Activated CD8-positive, alpha-beta memory T cell treated with anti-CD3 and anti-CD28 coated beads for 36 hours (primary cell): Measurements from ENCODE around the gene SLC6A19. TPM values are rescaled to one million over a fixed set of nuclear protein-coding genes. Genes with fewer than 3 reads are reported as not detected.

Experiments used
- CTCF ChIA-PET: fragments of 350-600 bp; sonication (Branson Sonifier 250); formaldehyde crosslinking; loops from one replicate; lab custom pipeline; 2021; ENCODE audit warnings: antibody characterized with exemption; lab: Charles Lee
- POLR2A ChIA-PET: fragments of 350-600 bp; sonication (Branson Sonifier 250); formaldehyde crosslinking; loops from one replicate; lab custom pipeline; 2021; ENCODE audit warnings: antibody characterized with exemption; lab: Charles Lee
- total RNA-seq, 2 experiments: library from RNA; stranded (reverse); gene quantifications; one replicate each; pipeline ENCODE4 v1.2.3, GENCODE V29; 2021

Gene SLC6A19
- total RNA-seq, 2 experiments from 2014 or later: not detected

DNA sequence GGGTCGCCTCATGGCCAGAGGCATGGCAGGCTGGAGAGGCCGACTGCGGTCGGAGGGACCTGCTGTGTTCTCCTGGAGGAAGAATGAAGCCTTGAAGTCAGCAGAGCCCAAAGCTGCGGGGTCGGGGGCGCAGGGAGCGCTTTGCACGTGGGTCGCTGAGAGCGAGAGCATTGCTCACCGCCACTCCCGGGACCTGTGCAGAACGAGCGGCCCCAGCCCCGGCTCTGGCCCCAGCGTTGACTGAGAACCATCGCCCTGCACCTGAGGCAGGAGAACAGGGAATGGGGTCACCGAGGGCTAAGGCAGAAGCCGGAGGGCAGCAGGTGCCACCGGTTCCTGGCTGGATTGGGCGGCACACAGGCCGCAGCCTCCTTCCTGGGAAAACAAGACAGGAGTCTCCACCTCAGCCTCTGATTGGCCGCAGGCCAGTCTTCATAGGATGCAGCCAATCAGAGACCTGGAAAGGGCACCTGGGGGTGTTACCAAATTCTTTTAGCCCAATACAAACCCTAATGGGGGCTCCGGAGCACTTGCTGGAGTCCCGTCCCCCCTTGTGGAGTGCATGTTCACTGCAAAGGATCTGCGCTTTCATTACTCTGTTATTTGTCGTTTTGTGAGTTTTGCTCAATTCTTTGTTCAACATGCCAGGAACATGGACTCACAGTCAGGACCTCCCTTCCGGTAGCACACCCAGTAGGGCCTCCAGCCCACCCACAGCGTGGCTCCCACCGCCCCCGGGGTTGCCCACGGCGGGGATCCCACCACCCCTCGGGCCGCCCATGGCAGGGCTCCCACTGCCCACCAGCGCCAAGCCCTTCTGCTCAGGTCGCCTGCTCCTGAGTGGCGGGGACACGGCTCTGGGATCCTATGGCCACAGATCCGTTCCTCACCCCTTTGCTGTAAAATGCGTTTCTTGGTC, 24.7 kb upstream of the SLC6A19 start:
- POLR2A ChIA-PET: no interaction called here
- CTCF ChIA-PET: no interaction called here

DNA sequence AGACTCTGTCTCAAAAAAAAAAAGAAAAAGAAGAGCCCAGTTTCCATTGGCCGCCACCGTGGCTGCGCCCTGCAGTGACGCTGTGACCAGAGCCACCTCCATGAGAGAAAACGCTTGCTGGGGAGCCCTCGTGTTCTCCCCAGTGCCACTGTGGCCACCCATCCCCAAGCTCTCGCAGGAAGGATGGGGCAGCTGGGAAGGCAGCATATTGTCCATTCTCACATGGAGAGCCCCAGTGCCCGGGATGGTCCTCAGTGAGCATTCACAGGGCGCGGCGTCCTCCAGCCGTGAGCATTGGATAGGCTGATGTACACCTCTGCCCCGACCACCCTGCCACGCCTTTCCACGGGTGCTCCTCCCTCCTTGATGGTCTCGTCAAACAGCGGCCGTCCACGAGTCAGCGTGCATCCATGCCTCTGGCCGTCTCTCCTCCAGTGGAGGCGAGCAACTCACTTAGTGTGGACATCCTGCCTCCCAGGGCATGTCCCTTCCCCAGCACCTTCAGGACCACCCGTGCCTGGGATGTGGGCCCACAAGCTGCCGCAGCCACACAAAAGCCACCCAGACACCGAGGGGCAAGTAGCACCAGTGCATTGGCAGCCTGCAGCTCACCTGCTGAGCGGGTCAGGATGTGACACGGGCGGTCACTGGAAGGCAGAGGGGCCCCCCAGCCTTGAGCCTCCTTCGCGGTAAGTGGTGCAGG, 23.4 kb upstream of the SLC6A19 start:
- POLR2A ChIA-PET: no interaction called here
- CTCF ChIA-PET: no interaction called here

DNA sequence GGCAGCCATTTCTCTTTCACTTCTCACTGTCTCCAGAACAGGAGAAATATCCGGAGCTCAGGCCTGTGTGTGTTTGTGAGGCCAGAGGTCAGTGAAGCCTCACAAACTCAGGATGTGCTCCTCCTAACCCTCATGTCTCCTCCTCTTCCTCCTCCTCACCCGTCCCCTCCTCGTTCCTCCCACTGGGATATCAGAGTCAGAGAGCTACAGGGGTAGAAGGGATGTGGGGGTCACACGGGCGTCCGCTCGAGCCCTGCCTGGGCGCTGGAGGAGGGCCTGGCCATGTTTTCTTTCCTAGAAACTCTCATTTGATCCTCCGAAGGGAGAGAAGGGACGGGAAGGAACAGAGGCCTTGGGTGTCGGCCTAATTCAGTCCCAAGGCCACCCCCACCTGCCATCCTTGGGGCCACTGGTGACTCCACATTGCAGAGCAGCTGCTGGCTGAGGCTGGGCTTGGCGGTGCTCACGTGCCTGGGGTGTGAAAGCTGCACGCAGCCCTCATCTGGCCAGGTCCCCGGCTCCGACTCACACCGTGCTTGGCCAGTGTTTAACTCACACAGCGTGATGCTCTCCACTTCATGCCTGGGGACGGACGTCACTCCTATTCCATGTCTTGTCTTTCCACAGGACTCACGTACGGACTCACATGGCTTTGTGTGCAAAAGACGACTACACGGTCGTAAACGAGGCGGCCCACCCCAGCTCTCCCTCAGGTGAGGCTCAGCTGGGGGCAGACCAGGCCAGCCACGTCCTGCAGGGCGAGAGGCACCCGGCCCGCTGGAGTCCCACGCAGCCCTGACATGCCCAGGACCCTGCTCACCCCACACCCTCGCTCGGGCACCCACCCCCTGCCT, 22.6 kb upstream of the SLC6A19 start:
- CTCF ChIA-PET: no interaction called here
- POLR2A ChIA-PET: no interaction called here

GRCh38 chr5:1179383-1179715, 22.0 kb upstream of the SLC6A19 start:
- ChIA-PET CTCF (no interaction called here), POLR2A (no interaction called here)

GRCh38 chr5:1180096-1180495, 21.3 kb upstream of the SLC6A19 start:
- CTCF ChIA-PET: no interaction called here
- POLR2A ChIA-PET: no interaction called here

- ChIA-PET CTCF (no interaction called here), POLR2A (no interaction called here)
Measured at GRCh38 chr5:1180841-1181271, 20.5 kb upstream of the SLC6A19 start.

GRCh38 chr5:1181451-1182359, 19.7 kb upstream of the SLC6A19 start:
- CTCF ChIA-PET: no interaction called here
- POLR2A ChIA-PET: no interaction called here

DNA sequence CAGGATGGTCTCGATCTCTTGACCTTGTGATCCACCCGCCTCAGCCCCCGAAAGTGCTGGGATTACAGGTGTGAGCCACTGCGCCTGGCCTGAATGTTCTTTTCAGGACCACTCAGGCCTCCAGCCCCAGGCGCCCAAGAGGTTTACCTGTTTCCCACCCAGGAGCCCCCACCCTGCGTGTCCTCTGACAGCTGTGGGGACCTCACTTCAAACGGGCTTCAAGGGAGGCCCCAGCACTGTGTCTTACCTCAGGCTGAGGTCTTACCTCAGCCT, 19.1 kb upstream of the SLC6A19 start:
- CTCF ChIA-PET: no interaction called here
- POLR2A ChIA-PET: no interaction called here

- ChIA-PET CTCF (interaction anchor here (1.5 kb wide), 1 partner anchor 8 kb away, joined by 8 read pairs; no protein-coding TSS in a partner anchor), POLR2A (no interaction called here)
Measured at GRCh38 chr5:1182633-1183423, 18.6 kb upstream of the SLC6A19 start.

- ChIA-PET POLR2A (no interaction called here), CTCF (interaction anchor here (1.5 kb wide), 1 partner anchor 9 kb away, joined by 8 read pairs; no protein-coding TSS in a partner anchor)
Measured at GRCh38 chr5:1183424-1184162, 17.8 kb upstream of the SLC6A19 start.

DNA sequence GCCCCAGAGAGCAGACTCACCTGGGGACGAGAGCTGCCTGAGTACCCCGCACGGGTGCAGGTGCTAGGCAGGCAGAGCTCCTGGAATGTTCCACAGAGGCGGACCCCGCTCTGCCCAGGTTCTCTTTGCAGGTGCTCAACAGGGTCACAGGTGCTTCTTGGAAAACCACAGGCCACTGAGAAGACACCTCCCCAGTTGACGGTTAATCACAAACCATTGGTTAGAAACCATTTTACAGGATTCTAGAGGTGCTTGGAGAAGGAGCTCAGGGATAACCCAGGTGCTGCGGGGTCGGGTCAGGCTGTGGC, 17.3 kb upstream of the SLC6A19 start:
- ChIA-PET CTCF (interaction anchor here (1.5 kb wide), 1 partner anchor 10 kb away, joined by 8 read pairs; no protein-coding TSS in a partner anchor), POLR2A (no interaction called here)

- POLR2A ChIA-PET: no interaction called here
- CTCF ChIA-PET: interaction anchor here (1.2 kb wide), 1 partner anchor 42 kb away, joined by 3 read pairs; no protein-coding TSS in a partner anchor
Measured at GRCh38 chr5:1184481-1184880, 16.9 kb upstream of the SLC6A19 start.

- CTCF ChIA-PET: interaction anchor here (1.2 kb wide), 2 partner anchors 42 to 45 kb away, joined by 3 read pairs; no protein-coding TSS in a partner anchor
- POLR2A ChIA-PET: no interaction called here
Measured at GRCh38 chr5:1185038-1185627, 16.3 kb upstream of the SLC6A19 start.

- ChIA-PET CTCF (interaction anchor here (1.2 kb wide), 2 partner anchors 43 to 45 kb away, joined by 3 read pairs; no protein-coding TSS in a partner anchor), POLR2A (no interaction called here)
Measured at GRCh38 chr5:1185629-1186350, 15.6 kb upstream of the SLC6A19 start.

- POLR2A ChIA-PET: no interaction called here
- CTCF ChIA-PET: interaction anchor here (1.2 kb wide), 1 partner anchor 46 kb away, joined by 3 read pairs; no protein-coding TSS in a partner anchor
Measured at GRCh38 chr5:1186351-1187233, 14.8 kb upstream of the SLC6A19 start.
